Inflammatory macrophage (primary cell): Measurements from ENCODE around the gene LPO.

Source experiments
- DNase-seq, 2 donors: peaks; one replicate each; pipeline ENCODE4 v3.0.0-alpha.2; 2020 to 2022

The LPO gene

DNA sequence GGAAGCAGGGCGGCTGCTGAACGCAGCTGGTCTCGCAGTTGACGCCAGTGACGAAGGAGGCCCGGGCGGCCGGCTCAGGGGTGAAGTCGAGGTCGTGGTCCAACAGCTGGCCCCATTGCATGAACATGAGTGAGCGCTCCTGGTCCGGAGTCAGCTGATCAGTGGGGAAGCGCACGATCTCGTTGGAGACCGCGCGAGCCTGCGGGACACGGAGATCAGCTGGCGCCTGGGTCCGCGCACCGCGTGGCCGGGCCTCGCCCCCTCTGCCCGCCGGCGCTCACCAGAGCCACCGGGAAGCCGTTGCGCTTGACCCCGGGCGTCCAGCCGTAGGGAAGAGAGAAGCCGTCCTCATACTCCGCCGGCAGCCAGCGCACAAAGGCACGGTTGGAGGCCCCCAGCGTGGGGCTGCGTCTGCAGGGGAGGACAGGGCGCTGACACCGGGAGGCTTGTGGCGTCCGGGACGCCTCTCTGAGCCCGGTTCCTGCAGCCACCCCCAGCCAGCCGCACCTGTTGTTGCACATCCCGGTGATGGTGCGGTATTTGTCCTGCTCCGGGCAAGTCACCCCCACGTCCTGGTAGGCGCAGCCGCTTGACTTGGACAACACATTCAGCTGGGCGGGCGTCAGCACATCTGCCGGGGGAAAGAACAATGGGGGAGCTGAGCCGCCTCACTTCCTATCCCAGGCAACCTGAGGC lies 40.8 kb downstream of the LPO start:
- DNase-seq, result peak; percentile 73 to 74

DNA sequence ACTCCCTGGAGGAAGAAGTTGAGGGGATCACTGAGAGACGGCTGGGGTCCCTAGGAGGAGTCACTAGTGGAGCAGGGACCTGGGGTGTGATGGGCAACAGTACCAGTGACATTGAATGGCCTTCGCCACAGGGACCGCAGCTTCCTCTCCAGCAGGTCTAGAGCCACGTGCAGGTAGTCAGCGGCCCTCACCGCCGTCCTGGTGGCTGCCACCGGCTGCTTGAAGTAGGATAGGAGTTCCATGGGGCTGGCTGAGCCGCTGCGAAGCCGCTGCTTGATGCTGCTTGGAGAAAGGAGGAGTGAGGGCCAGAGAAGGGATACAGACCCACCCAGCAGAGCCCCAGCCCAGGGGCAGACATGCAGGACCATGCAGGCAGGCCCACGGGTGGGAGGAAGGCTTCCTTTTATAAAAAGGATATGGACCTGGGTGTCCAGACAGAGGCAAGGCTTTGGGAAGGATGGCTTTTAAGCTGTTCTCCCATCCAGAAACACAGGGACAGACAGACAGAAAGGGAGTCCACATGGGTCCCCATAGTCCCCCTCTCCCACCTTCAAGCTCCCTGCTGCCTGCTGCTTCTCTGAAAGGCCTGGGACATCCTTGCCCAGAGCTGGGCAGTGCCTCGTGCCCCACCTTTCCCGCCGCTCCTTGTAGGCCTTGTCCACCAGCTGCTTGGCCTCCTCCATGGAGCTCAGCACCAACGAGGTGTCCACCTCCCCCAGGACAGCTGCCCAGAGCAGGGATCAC lies 41.5 kb downstream of the LPO start:
- no peak for DNase-seq

DNA sequence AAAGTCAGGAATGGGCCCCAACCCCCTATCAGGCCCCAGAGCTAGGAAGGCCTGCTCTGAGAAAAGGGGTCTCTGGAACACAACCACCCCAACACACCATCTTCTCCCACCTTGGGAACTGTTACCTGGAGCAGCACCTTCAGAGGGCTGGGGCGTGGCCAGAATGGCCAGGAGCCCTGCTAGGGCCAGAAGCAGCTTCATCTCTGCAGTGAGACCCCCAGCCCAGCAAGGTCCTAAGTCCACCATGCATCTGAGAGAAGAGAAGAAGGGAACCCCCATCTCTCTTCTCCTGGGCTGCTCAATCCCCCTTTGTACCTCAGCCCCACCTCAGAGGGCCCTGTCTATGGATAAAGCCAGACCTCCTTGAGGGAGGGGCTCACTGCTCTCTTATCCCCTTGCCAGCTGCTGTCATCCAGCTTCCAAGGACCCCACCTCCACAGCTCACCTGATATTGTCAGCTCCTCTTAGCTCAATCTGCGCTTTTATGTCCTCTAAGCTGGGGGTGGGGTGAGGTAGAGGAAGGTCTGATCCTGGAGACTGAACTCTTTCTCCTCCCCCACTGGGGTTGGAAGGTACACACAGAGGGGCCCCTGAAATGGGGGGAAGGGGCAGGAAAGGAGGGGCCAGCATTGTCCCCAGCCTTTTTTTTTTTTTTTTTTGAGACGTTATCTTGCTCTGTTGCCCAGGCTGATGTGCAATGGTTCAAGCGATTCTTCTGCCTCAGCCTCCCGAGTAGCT lies 42.3 kb downstream of the LPO start, which contains the start of gene MPO:
MPO (minus strand) TSS at position 456 of the 738 bp plus-strand sequence; CDS start at position 279, 177 bp downstream.
- DNase-seq, result no peak

- DNase-seq, result peak in 1 of 2 donors; percentile 34
These were observed 43.2 kb downstream of the LPO start for GRCh38 chr17:58281511-58282011.

DNA sequence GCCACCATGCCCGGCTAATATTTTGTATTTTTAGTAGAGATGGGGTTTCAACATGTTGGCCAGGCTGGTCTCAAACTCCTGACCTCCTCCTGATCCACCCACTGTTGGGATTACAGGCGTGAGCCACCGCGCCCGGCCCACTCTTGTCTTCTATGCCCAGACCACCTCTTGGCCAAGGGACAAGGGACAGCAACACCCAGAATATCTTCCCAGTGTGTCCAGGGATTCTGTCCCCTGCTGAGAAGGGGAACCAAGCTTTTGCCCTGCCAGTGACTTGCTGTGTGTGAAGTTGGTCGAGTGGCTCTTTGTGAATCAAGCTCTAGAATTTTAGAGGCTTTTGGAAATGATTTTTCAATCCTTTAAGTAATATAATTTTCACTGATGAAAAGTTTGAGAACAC lies 44.1 kb downstream of the LPO start:
- DNase-seq, result no peak

DNA sequence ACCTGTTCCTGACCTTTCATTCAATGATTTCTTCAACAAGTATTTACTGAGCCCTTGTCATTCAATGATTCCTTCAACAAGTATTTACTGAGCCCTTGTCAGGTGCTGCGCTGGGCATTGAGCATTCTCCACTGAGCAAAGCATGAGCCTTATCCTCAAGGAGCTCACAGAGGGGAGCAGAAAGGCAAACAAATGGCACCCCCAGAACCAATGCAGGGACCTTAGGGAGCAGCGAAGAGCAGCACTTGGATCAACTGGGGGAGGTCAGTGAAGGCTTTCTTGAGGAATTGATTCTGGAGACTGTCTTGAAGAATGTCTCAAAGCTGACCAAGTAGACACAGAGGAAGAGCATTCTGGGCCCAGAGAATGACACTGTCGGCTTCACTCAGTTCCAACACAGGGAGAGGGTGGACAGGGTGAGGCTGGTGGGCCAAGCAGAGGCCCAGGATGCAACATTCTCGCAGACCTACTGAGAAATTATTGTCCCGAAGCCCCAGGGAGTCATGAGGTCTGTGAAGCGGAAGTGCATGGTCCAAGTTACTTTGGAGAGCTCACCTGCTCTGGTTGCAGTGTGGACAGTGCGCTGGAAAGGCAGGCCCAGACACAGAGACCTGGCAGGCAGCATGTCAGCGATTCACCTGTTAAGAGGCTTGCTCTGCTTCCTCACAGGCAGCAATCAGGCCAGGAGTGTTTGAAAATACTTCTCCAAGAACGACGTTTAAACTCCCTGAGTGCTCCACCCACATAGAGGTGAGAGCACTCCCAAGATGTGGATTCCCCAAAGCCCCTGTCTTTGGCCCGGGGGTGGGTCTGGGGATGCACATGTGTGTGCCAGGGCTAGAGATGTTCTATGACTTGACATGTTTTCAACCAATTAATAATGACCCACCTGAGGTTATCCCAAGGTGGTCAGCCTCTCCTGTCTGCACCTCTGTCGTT lies 45.6 kb downstream of the LPO start:
- DNase-seq, result no peak

DNA sequence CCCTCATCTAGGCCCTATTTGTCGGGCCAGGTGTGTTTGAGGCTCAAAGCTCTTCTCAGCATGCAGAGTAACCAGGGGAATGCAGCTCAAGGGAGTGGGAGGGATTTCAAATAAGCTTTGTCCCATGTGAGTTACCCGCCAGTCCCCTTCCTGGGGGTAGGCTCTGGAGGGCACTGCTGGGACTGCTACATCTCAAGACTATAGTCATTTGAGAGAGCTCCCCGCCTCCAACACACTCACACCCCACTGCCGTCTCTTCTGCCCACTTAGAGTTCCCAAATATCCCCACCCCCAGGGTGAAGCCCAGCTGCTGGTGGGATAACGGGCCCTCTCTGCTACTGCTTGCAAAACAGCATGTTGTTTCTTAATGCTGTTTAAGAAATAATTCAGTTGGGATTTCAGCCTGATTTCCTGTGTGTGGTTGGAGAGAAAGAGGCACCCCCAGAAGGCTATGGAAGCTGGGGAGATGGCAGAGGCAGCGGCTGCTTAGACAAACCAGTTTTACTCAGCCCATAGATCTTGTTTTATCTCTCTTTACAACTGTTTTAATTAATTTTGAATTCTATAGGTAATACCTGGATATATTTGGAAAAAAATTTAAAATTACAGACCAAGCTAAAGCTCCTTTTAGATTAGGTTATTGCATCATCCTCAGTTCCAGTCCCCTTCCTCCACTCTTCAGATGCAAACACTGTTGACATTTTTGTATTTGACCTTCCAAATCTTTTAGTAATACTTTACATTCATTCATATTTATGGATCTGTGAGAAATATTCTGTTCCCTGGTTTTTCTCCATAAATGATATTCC lies 46.4 kb downstream of the LPO start:
- peak; percentile 88 to 90 for DNase-seq

DNA sequence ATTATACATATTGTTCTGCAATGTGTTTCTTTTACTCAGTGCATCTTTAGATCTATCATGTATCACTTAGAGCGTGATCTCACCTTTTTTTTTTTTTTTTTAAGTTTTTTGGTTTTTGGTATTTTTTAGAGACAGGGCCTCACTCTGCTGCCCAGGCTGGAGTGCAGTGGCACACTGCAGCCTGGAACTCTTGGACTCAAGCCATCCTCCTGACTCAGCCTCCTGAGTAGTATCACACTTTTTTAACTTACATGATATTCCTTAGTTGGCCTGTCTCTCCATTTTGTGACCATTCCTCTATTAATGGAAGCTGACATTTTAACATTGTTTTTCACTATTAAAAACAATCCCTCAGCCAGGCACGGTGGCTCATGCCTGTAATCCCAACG lies 47.0 kb downstream of the LPO start:
- DNase-seq, result no peak

DNA sequence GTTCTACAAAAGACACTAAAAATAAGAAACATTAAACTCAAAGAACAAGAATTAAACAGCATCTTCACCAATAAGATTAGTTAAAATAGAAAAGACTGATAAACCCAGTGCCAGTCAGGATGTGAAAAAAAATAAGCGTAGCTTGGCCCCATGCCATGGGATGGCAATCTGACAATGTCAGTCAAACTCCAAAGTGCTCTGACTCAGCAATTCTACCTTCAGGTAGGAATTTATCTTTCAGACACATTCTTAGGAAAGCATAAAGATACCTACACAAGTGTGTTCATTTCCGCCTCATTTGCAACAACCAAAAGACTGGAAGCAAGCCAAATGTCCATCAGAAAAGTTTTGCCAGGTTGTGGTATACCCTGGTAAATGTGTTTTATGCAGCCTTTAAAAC lies 51.5 kb downstream of the LPO start:
- DNase-seq, result no peak

DNA sequence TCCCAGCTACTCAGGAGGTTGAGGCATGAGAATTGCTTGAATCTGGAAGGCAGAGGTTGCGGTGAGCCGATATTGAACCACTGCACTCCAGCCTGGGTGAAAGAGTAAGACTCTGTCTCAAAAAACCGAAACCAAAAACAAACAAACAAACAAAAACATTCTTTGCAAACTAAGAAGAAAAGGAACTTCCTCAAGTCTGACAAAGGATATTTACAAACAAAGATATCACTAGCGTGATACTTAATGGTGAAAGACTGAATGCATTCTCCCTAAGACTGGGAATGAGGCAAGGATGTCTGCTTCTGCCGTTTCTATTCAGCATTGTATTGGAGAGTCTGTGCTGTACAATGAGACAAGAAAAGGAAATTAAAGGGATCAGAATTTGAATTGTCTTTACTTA lies 52.9 kb downstream of the LPO start:
- DNase-seq, result peak; percentile 32

- DNase-seq, result no peak
These were observed 55.6 kb downstream of the LPO start for GRCh38 chr17:58294034-58294433.

GRCh38 chr17:58300336-58300735 lies 62.0 kb downstream of the LPO start:
- no peak for DNase-seq

DNA sequence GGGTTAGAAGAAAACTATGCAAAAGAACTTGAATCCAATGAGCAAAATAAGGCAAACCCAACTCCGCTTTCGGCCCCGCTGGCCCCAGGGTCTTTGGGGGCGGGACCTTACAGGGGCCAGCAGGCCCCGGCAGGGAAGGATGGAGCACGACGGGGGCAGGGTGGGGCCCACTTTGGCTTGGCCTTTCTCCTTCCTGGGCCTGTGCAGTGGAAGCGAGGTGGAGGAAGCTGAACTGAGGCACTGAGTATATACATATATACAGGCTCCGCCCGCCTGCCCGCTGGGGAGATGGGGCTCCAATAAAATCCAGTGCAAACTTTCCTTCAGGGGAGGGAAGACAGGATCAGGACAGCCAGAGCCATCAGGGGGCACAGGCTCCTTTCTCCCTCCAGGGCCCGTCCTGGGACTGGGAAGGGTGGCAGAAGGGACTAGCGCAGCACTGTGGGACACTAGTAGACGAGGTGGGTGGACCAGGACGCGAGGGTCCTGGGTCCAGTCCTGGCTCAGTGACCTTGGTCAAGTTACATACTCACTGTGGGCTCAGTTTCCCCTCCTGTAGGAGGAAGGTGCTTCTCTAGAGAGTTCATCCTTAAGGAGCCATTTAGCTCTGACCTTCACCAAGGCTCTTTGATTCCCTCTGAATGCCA lies 63.2 kb downstream of the LPO start:
- no peak for DNase-seq

GRCh38 chr17:58302171-58302918 lies 64.0 kb downstream of the LPO start:
- DNase-seq, result no peak

DNA sequence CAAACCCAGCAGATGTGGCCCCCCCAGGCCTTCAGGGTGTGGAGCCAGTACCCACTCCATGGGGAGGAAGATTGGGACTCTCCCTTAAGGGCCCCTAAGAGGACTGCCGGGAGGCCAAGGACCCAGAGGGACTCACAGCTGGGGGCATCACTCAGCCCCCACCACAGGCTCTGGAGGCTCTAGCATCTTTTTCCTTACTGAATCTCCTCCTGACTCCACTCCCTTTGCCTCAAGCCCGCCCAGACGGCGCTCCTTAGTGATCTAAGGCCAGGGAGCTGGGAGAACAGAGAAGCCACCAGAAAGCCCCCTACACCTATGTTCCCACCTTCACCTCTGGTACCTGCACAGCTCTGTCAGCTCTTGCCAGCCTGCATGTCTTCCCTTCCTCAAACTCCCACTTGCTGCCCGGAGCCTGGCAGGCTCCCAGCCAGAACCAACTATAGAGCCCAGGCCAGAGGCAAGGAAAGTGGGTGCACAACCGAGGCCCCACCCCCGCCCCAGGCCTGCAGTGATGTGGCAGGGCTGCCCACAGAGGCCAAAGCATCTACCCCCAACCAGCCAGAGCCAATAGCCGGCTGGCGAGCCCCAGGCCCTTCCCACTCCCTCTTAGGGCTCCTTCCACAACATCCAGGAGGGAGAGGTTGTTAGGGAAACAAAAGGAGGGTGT lies 64.7 kb downstream of the LPO start:
- DNase-seq, result peak; percentile 44 to 62

DNA sequence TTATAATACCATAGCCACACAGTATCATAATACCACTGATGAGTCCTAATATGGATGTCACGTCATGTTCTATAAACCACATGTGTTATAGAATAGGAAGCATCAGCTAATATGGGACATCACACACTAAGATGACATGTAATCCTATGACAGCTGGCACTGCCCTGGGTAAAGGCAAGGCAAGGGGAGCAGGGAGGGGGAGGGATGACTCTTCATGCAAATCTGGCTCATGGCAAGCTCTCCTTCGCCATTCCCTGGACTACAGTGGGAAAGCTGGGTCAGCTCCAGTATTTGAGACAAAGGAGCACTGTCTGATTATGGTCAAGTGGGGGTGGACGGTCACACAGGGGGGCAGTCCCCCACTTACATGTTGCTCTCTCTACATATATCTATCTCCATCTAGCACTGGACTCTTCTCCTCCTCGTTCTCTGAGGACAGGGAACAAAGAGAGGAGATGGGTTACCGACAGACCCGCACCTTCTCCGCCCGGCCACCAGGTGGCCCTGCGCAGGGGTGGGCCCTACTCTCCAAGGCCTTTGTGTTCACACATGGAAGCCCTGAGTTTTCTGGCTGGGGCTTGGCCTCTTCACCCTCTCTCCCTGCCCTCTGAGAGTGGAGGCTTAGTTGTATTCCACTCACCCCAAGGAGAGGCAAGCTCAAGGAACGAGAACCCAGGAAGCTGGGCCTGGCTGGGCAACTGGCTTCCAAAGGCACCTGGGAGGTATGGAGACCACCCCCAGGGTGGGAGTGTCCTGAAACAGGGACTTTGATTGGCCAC lies 65.8 kb downstream of the LPO start:
- peak; percentile 56 to 60 for DNase-seq

- DNase-seq, result no peak
These were observed 66.5 kb downstream of the LPO start for GRCh38 chr17:58304750-58305486.

DNA sequence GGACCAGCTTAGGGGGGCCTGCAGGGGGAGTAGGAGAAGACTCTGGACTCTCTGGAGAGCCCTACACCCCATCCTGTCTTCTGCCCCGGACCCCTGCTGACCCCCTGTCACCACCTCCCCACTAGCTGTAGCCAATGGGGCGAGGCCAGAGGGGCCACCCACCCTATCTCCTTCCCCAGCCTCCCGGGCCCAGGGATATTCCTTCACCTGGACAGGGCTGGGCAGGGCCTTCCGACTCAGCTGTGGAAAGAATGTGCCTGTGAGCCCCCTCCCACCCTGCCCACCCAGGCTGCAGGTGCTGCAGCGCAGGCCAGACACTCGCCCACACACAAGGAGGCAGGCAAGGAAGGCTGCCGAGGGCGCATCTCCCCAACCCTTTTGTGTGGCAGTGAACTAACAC lies 67.2 kb downstream of the LPO start:
- no peak for DNase-seq
